Natural killer cell treated with Interleukin-12 subunit alpha and Interleukin-12 subunit beta and Interleukin-15 and Interleukin-18, amount 100 ng/mL, for 72 hours (primary cell): ENCODE results near the gene MBP. TPM values are rescaled to one million over a fixed set of nuclear protein-coding genes. Genes with fewer than 3 reads are reported as not detected.

Source experiments
- ATAC-seq, 2 donors: fragments of 150-1000 bp; cut with Tn5 transposase in 1 of 2; sonication (Bioruptor Pico), chemical (Tn5 transposase) in 1 of 2; 2 replicates each; pipeline ENCODE4 v1.10.0; 2021
- DNase-seq: peaks from one replicate; pipeline ENCODE4 v3.0.0; 2022; ENCODE audit warnings: low spot score
- H3K27ac Mint-ChIP-seq, 2 donors: 1 replicate in 1 of 2; 2 replicates in 1 of 2; pipeline ENCODE4 v1.8.0; 2022; ENCODE audit warnings: mixed read lengths in 2 of 2, mild to moderate bottlenecking in 1 of 2, moderate library complexity in 1 of 2
- H3K27me3 Mint-ChIP-seq, 2 donors: 1 replicate in 1 of 2; 2 replicates in 1 of 2; pipeline ENCODE4 v1.8.0; 2022; ENCODE audit warnings: mixed read lengths in 2 of 2
- H3K36me3 Mint-ChIP-seq: one replicate; pipeline ENCODE4 v1.8.0; 2022; ENCODE audit warnings: mixed read lengths
- H3K4me1 Mint-ChIP-seq, 2 donors: 1 replicate in 1 of 2; 2 replicates in 1 of 2; pipeline ENCODE4 v1.8.0; 2022; ENCODE audit warnings: low read depth in 2 of 2, mixed read lengths in 2 of 2, mild to moderate bottlenecking in 1 of 2
- H3K4me3 Mint-ChIP-seq: one replicate; pipeline ENCODE4 v1.8.0; 2022; ENCODE audit warnings: mixed read lengths
- H3K9me3 Mint-ChIP-seq: 2 replicates; pipeline ENCODE4 v1.8.0; 2022; ENCODE audit warnings: mixed read lengths
- total RNA-seq, 2 donors: library from RNA; stranded (reverse); gene quantifications; one replicate each; pipeline ENCODE4 v1.2.3, GENCODE V29; 2022

MBP gene
- total RNA-seq, 2 donors from 2014 or later: 62.5 to 77.6 TPM

DNA sequence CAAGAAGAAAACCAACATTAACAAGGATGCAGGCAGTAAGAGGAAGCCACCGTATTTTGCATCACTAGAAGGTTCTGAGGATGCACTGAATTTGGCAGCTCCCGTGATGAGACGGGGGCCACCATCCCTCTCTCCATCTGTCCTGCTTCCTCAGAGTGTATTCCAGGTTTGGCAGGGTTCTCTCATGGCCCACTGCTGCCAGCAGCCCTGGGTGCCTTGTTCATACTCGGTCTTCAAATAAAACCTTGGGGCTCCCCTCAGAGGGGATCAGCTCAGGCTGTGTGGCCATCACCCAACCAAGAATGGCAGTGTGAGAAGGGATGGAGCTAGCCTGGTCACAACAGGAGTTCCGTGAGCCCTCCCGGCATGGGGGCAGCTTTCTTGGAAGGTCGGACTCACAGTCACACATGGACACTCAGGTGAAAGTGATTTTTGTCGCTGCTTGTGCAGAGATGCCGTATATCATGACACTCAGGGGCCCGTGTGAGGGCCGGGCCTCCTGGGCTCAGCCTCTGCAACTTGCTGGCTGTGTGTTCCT lies 12.8 kb upstream of the MBP start:
- H3K4me1 Mint-ChIP-seq: peaks cover 46 to 64% of the 10 kb centered on the region in 2 donors
- H3K36me3 Mint-ChIP-seq: peaks cover 17% of the 10 kb centered on the region
- H3K27ac Mint-ChIP-seq: peak overlapping the region; percentile 21 to 91
- peaks cover 16% of the 10 kb centered on the region for H3K9me3 Mint-ChIP-seq
- no peak overlapping the region for H3K4me3 Mint-ChIP-seq
- H3K27me3 Mint-ChIP-seq: no peaks in the 10 kb centered on the region
- DNase-seq: no peak
- no peak for ATAC-seq

DNA sequence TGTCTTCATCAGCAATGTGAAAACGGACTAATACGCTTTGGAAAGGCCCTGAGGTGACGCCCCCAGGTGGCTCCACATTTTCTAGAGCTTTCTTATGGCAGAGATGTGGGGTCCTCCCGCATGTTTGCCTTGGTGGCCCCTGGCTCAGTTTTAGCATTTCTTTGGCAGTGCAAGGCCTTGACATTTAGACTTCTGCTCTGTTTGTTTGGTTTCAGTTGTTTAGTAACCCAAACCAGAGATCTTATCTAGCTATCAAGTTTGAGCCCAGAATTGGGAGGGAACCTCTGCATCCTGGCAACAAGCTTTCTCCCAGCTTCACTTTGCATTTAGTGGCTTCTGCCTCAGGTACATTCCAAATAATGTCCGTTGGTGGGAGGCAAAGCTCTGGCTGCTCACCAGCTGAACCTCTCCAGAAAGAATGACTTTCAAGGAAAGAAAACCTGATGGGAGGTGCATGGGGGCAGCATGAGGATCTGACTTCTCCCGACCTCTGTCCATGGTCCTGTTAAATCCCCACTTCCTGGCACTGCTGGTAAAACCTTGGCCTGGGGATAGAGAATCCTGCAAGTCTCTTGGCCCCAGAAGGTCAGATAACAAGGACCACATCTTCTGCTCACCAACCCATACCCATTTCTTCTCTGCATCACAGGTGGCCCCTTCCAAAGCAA lies 12.0 kb upstream of the MBP start:
- peak overlapping the region; percentile 21 to 91 for H3K27ac Mint-ChIP-seq
- H3K4me3 Mint-ChIP-seq: no peak overlapping the region
- DNase-seq (no peak), ATAC-seq (no peak)
- peaks cover 17% of the 10 kb centered on the region for H3K36me3 Mint-ChIP-seq
- peaks cover 16% of the 10 kb centered on the region for H3K9me3 Mint-ChIP-seq
- peaks cover 53 to 67% of the 10 kb centered on the region in 2 donors for H3K4me1 Mint-ChIP-seq
- no peaks in the 10 kb centered on the region for H3K27me3 Mint-ChIP-seq

DNA sequence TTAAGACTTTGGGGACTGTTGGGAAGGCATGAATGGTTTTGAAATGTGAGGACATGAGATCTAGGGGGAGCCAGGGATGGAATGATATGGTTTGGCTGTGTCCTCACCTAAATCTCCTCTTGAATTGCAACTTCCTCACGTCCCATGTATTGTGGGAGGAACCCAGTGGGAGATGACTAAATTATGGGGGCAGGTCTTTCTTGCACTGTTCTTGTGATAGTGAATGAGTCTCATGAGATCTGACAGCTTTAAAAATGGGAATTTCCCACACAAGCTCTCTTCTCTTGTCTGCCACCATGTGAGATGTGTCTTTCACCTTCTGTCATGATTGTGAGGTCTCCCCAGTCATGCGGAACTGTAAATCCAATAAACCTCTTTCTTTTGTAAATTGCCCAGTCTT lies 11.5 kb upstream of the MBP start:
- H3K27ac Mint-ChIP-seq: peak overlapping the region; percentile 4 to 21
- no peak overlapping the region for H3K4me3 Mint-ChIP-seq
- ATAC-seq (no peak), DNase-seq (no peak)
- H3K36me3 Mint-ChIP-seq: peaks cover 17% of the 10 kb centered on the region
- H3K27me3 Mint-ChIP-seq: no peaks in the 10 kb centered on the region
- H3K4me1 Mint-ChIP-seq: peaks cover 54 to 67% of the 10 kb centered on the region in 2 donors
- H3K9me3 Mint-ChIP-seq: peaks cover 16% of the 10 kb centered on the region

GRCh38 chr18:77143196-77143595 lies 10.6 kb upstream of the MBP start:
- H3K36me3 Mint-ChIP-seq: peaks cover 17% of the 10 kb centered on the region
- ATAC-seq (no peak), DNase-seq (no peak)
- peaks cover 51 to 67% of the 10 kb centered on the region in 2 donors for H3K4me1 Mint-ChIP-seq
- H3K9me3 Mint-ChIP-seq: peaks cover 16% of the 10 kb centered on the region
- H3K27ac Mint-ChIP-seq: no peak overlapping the region
- H3K4me3 Mint-ChIP-seq: no peak overlapping the region
- no peaks in the 10 kb centered on the region for H3K27me3 Mint-ChIP-seq

- no peaks in the 10 kb centered on the region for H3K27me3 Mint-ChIP-seq
- DNase-seq (no peak), ATAC-seq (no peak)
- H3K9me3 Mint-ChIP-seq: peaks cover 16% of the 10 kb centered on the region
- H3K27ac Mint-ChIP-seq: peak overlapping the region; percentile 10 to 75
- H3K4me1 Mint-ChIP-seq: peaks cover 51 to 67% of the 10 kb centered on the region in 2 donors
- H3K36me3 Mint-ChIP-seq: peaks cover 17% of the 10 kb centered on the region
- no peak overlapping the region for H3K4me3 Mint-ChIP-seq
Measured at GRCh38 chr18:77141401-77142118, 9.0 kb upstream of the MBP start.

DNA sequence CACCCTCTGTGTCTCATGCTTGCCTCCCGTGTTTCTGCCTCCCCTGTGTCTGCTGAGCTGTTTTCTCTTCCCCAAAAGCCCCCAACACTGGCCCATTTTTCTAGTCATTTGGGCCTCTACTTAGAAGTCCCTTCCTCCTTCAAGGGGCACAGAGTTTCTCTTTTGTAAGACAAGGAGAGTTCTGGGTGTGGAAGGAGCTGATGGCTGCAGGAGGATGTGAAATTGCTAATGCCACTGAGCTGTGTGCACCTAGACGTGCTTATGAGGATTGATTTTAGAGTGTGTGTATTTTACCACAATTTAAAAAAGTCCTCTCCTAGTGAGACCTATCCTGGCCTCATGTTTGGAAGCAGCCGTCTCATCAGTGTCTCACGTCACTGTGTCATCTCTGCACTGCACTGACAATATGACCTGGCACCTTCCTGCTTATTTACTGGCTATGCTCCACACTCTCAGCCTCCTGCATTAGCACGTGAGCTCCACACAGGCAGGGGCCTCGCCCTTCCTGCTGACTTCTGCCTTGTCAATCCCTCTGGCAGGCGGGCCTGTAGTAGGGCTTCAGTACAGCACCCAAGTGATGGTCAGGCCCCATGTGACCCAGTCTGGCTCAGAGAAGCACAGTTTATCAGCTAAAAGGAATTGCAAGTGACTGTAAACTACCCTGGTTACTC lies 8.0 kb upstream of the MBP start:
- H3K4me3 Mint-ChIP-seq: no peak overlapping the region
- H3K9me3 Mint-ChIP-seq: peaks cover 16% of the 10 kb centered on the region
- H3K36me3 Mint-ChIP-seq: peaks cover 17% of the 10 kb centered on the region
- H3K27ac Mint-ChIP-seq: peak overlapping the region; percentile 10 to 75
- DNase-seq (no peak), ATAC-seq (peak in 1 of 2 donors; percentile 65)
- H3K27me3 Mint-ChIP-seq: no peaks in the 10 kb centered on the region
- H3K4me1 Mint-ChIP-seq: peaks cover 52 to 64% of the 10 kb centered on the region in 2 donors

DNA sequence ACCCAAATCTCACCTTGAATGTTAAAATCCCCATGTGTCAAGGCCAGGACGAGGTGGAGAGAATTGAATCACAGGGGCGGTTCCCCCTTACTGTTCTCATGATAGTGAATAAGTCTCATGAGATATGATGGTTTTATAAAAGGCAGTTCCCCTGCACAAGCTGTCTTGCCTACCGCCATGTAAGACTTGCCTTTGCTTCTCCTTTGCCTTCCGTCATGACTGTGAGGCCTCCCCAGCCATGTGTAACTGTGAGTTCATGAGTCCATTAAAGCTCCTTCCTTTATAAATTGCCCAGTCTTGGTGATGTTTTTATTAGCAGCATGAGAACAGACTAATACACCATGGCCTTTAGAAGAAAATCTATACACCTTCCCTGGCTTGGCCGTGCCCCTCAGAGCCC lies 7.4 kb upstream of the MBP start:
- Mint-ChIP-seq H3K36me3 (peaks cover 17% of the 10 kb centered on the region), H3K27me3 (no peaks in the 10 kb centered on the region), H3K27ac (peak overlapping the region in 1 of 2 donors; percentile 23), H3K4me3 (no peak overlapping the region), H3K4me1 (peaks cover 55 to 66% of the 10 kb centered on the region in 2 donors), H3K9me3 (peaks cover 16% of the 10 kb centered on the region)
- DNase-seq (no peak), ATAC-seq (no peak)

DNA sequence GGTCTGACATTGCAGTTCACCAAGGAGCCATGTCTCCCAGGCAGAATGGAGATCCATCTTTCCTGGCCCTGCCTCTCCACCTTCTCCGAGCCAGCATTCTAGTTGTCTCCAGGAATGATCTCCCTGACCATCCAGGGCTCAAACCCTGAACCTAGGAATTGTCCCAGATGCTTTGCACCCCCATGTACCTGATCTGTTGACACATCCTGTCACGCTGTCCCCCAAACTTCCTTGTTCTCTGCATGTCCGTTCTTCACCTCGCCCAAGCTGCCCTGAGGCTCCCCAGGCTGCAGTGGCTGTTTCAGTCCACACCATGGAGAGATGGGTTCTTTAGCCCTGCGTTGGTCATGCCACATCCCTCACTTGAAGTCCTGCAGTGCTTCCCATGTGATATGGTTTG lies 7.0 kb upstream of the MBP start:
- no peak for DNase-seq
- H3K9me3 Mint-ChIP-seq: peaks cover 13% of the 10 kb centered on the region
- H3K27me3 Mint-ChIP-seq: no peaks in the 10 kb centered on the region
- no peak overlapping the region for H3K4me3 Mint-ChIP-seq
- peaks cover 17% of the 10 kb centered on the region for H3K36me3 Mint-ChIP-seq
- peak overlapping the region in 1 of 2 donors; percentile 23 for H3K27ac Mint-ChIP-seq
- no peak for ATAC-seq
- peaks cover 57 to 66% of the 10 kb centered on the region in 2 donors for H3K4me1 Mint-ChIP-seq

DNA sequence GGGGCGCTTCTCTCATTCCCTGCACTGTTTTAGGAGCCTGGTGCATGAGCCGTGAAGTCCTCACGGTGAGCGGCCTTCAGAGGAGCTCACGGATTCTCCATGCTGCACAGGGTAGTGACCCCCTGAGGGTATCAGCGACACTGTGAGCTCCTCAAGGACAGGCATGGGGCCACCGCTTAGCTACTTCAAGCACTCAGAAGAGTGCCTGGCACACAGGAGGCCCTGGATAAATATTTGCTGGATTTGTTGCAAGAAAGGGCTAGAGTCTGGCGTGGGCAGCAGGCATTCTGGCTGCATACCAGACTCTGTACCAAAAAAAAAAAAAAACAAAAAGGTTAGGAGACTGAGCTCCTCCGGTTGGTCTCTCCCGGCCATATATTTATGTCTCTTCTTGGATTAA lies 5.7 kb upstream of the MBP start:
- peaks cover 66 to 68% of the 10 kb centered on the region in 2 donors for H3K4me1 Mint-ChIP-seq
- H3K9me3 Mint-ChIP-seq: peaks cover 10% of the 10 kb centered on the region
- no peak overlapping the region for H3K4me3 Mint-ChIP-seq
- ATAC-seq (no peak), DNase-seq (no peak)
- no peaks in the 10 kb centered on the region for H3K27me3 Mint-ChIP-seq
- H3K27ac Mint-ChIP-seq: peak overlapping the region in 1 of 2 donors; percentile 25
- peaks cover 10% of the 10 kb centered on the region for H3K36me3 Mint-ChIP-seq

- H3K4me3 Mint-ChIP-seq: no peak overlapping the region
Measured at GRCh38 chr18:77137851-77138250, 5.3 kb upstream of the MBP start.

DNA sequence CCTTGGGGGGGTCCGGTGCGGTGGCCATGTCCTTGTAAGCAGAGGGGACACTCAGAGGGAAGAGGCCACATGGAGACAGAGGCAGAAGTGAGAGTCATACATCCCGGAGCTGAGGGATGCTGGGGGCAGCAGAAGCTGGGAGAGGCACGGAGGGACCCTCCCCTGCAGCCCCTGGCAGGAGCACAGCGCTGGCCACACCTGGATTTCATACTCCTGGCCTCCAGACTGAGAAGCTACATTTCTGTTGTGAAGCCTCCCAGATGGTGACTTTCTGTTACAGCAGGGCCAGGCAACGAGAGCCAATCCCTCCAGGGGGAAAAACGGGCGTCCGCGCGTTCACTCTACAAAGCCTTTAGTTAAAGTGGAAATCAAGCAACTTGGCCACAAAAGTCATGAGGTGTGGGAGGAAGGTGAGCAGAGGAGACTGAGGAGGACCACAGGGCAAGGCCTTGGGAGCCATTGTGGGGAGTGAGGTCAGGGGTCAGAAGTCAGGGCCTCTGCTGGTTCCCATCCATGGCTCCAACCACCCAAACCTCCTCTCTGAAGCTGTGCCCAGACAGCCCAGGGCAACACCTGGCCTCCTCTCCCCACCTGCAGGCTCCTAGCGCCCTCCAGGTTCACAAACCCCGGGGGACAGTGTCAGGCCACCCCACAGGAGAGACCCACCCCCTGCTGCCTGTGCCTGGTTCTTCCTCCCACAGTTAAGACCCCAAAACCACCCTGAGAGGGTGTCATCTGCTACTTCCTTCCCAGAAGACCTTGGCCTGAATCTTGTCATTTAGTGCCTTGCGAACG lies 4.5 kb upstream of the MBP start:
- ATAC-seq (no peak), DNase-seq (no peak)
- H3K4me1 Mint-ChIP-seq: peaks cover 60 to 62% of the 10 kb centered on the region in 2 donors
- no peaks in the 10 kb centered on the region for H3K27me3 Mint-ChIP-seq
- H3K4me3 Mint-ChIP-seq: no peak overlapping the region
- H3K27ac Mint-ChIP-seq: peak overlapping the region in 1 of 2 donors; percentile 25
- peaks cover 2% of the 10 kb centered on the region for H3K9me3 Mint-ChIP-seq
- peaks cover under 1% of the 10 kb centered on the region for H3K36me3 Mint-ChIP-seq

More at GRCh38 chr18:77137851-77138250, 5.3 kb upstream of the MBP start:
- Mint-ChIP-seq H3K27me3 (no peaks in the 10 kb centered on the region), H3K27ac (peak overlapping the region in 1 of 2 donors; percentile 25), H3K4me1 (peaks cover 66 to 68% of the 10 kb centered on the region in 2 donors), H3K36me3 (peaks cover 8% of the 10 kb centered on the region), H3K9me3 (peaks cover 9% of the 10 kb centered on the region)
- ATAC-seq (no peak), DNase-seq (no peak)

DNA sequence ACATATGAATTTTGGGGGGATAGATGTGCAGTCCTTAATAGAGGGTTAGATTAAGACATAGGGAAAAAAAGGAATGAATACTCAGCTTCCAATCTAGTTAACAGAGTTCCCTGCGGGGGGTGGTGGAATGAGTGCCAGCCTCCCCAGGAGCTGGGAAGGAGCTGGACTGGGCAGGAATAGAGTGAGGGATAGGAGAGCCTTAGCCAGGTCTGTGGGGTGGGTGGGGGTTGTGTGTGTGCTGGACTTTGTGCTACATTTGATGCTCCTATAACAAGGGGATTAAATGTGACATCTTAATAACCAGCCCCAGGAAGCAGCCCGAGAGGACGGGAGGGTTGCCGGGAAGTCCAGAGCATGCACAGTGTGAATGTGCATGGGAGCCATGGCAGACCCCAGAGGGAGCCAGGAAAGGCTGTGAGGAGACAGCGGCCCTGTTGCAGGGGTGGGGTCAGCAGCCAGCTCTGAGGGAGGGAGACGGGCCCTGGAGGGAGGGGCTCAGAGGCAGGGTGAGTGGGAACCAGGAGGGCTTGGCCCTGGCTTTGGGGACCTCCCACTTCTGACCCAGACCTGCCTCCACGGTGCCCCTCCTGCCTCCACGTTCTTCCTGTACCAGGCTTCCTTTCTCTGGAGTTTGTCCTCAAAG lies 3.6 kb upstream of the MBP start:
- Mint-ChIP-seq H3K9me3 (no peaks in the 10 kb centered on the region), H3K27me3 (no peaks in the 10 kb centered on the region), H3K36me3 (no peaks in the 10 kb centered on the region), H3K4me1 (peaks cover 55 to 57% of the 10 kb centered on the region in 2 donors), H3K27ac (peak overlapping the region; percentile 13 to 23), H3K4me3 (no peak overlapping the region)
- ATAC-seq (no peak), DNase-seq (no peak)
